Ovary (tissue), 9 donors: ENCODE measurements around the gene PRDM1. TPM values are rescaled to one million over a fixed set of nuclear protein-coding genes. Genes with fewer than 3 reads are reported as not detected.
A peak's percentile ranks its signal among the peaks of the same experiment; 100 is the strongest.

Source experiments
- DNase-seq, 5 donors: peaks; one replicate each; pipeline ENCODE4 v3.0.0-alpha.2; 2019 to 2020
- H3K27ac ChIP-seq, 2 donors: fragments of 200-600 bp; one replicate each; pipeline versions ENCODE4 v1.5.1 to v1.8.0; 2019 to 2022
- H3K27me3 ChIP-seq: fragments of 200-600 bp; one replicate; pipeline ENCODE4 v1.8.0; 2022
- H3K36me3 ChIP-seq: fragments of 200-600 bp; sonication (generic); one replicate; pipeline ENCODE4 v1.5.1; 2019
- H3K4me1 ChIP-seq: one replicate; pipeline ENCODE4 v1.8.1; 2013; ENCODE audit warnings: mild to moderate bottlenecking, moderate library complexity; ENCODE audit not compliant: insufficient read depth
- H3K4me3 ChIP-seq: fragments of 200-600 bp; sonication (generic); one replicate; pipeline ENCODE4 v1.5.1; 2017
- H3K9me3 ChIP-seq, 2 donors: fragments of 200-600 bp in 1 of 2; sonication (generic) in 1 of 2; one replicate each; pipeline versions ENCODE4 v1.5.1 to v1.8.1; 2013 to 2019; ENCODE audit warnings: mild to moderate bottlenecking in 1 of 2, moderate library complexity in 1 of 2
- EP300 ChIP-seq: sonication (generic); formaldehyde crosslinking; IDR thresholded peaks from one replicate; pipeline ENCODE4 v1.6.1; 2017; ENCODE audit warnings: antibody characterized with exemption
- POLR2A ChIP-seq: fragments of 450-650 bp; IDR thresholded peaks from one replicate; pipeline ENCODE4 v1.6.1; 2017; ENCODE audit warnings: antibody characterized with exemption, mild to moderate bottlenecking, moderate library complexity
- WGBS, 3 donors: extraction: QIAGEN DNeasy Blood & Tissue Kit in 1 of 3; methylation state at CpG; one replicate each; pipeline versions ENCODE4 v1.1.5 to v1.1.7; 2013 to 2017; 5-methylcytosine and 5-hydroxymethylcytosine counted together
- intact Hi-C, 4 donors: fragments of 100-400 bp; cut with DNase I; formaldehyde crosslinking; loops; one replicate each; pipeline versions ENCODE4 v1.11.0 to v1.15.1; 2022 to 2023
- polyA plus RNA-seq, 2 donors: library from polyadenylated mRNA; stranded (reverse); fragments of 200-250 nt in 1 of 2; fragments of 350-450 nt in 1 of 2; fragmentation: Illumina TruSeq in 1 of 2; extraction: RNeasy Lipid Tissue Mini Kit (QIAGEN cat#74804) in 1 of 2; gene quantifications; one replicate each; pipeline ENCODE4 v1.2.3, GENCODE V29; 2013 to 2014
- total RNA-seq, 7 donors: library from RNA; depleted of rRNA in 2 of 7; stranded (reverse); fragments of >200 nt in 2 of 7; fragmentation: NEBNext Ultra II Directional in 3 of 7; extraction: Animal tissue kit (Norgen Biotek cat#: 25700) in 3 of 7; gene quantifications; one replicate each; pipeline versions ENCODE4 v1.1.0 to v1.2.4, GENCODE V29; 2016 to 2023
- TF ChIP-seq, protein P1 (sequence below), 3 donors: fragments of 450-650 bp in 2 of 3; fragments of 200-600 bp in 1 of 3; IDR thresholded peaks; one replicate each; pipeline versions ENCODE4 v1.5.1 to v1.8.0; 2016 to 2022; ENCODE audit warnings: antibody characterized with exemption in 3 of 3, mild to moderate bottlenecking in 1 of 3
- donor health status: DM: no; HTN: no; CAD: no; lungs with moderate emphysema.
- donor health status: DM: no; HTN: no; CAD: no.
- donor health status: Bipolar disorder and iron deficiency.
- donor health status: DM: yes; HTN: yes; CAD: no.
- donor health status: DM: no; HTN: no; CAD: no.
- donor health status: DM: yes; HTN: yes; CAD: no.

Gene PRDM1
- total and polyA plus RNA-seq, 9 donors = 2.7 to 10.6 (median 4.4) TPM

DNA sequence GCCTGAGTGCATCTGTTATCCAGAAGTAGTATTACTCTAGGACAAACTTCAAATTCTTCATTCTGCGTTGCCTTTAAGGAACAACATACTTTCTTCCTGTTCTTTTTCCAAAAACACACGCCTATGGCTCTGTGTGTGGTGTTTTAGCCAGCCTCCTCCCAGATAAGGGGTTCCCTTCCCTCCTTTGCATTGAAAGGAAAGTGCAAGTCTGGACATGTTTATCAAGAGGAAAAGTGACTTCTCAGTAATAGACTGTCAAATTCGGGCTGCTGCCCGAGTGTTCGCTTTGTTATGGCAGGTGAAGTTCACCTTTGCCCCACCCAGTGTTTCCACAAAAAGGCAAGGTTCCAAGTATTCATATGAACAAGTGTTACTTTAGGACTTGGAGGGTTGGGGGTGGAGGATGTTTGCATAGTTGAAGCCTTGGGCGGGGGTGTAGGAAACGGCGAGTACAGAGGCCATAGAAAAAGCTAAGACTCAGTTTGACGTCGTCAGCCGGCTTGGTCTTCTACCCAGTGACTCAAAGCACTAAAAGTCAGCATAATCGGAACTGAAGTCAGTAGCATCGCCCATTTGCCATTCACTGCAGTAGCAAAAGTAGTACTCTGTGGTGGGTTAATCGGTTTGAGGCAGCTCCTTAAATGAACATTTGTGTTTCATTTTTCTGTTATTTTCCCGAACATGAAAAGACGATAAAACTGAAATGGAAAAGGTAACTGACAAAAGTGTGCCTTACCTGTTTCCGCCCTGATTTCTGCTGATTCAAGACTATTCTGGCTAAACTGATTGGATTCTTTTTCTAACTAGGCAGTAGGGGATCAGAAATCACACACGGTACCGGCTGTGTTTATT lies 12.5 kb downstream of the PRDM1 start:
- peak overlapping the region in 1 of 2 donors; percentile 56 for H3K27ac ChIP-seq
- DNase-seq = peak in 2 of 5 donors; percentile 29 to 33
- 17 to 50% (median 26%) methylated on average over 19 of the region's 19 CpGs for WGBS, 3 donors
- H3K36me3 ChIP-seq = no peaks in the 10 kb centered on the region
- intact Hi-C loops = no loop called here
- H3K27me3 ChIP-seq = no peaks in the 10 kb centered on the region
- no peaks in the 10 kb centered on the region for H3K9me3 ChIP-seq
- H3K4me3 ChIP-seq = peak overlapping the region; percentile 19
- H3K4me1 ChIP-seq = peaks cover 4% of the 10 kb centered on the region
- TF ChIP-seq POLR2A = no peak

- no peaks in the 10 kb centered on the region for H3K36me3 ChIP-seq
- 47 to 71% (median 63%) methylated on average over 7 of the region's 7 CpGs for whole genome bisulfite sequencing, 3 donors
- peak in 1 of 5 donors; percentile 50 for DNase-seq
- H3K9me3 ChIP-seq = no peaks in the 10 kb centered on the region
- H3K27me3 ChIP-seq = no peaks in the 10 kb centered on the region
- TF ChIP-seq POLR2A (no peak), EP300 (no peak)
- TF ChIP-seq, protein P1, sequence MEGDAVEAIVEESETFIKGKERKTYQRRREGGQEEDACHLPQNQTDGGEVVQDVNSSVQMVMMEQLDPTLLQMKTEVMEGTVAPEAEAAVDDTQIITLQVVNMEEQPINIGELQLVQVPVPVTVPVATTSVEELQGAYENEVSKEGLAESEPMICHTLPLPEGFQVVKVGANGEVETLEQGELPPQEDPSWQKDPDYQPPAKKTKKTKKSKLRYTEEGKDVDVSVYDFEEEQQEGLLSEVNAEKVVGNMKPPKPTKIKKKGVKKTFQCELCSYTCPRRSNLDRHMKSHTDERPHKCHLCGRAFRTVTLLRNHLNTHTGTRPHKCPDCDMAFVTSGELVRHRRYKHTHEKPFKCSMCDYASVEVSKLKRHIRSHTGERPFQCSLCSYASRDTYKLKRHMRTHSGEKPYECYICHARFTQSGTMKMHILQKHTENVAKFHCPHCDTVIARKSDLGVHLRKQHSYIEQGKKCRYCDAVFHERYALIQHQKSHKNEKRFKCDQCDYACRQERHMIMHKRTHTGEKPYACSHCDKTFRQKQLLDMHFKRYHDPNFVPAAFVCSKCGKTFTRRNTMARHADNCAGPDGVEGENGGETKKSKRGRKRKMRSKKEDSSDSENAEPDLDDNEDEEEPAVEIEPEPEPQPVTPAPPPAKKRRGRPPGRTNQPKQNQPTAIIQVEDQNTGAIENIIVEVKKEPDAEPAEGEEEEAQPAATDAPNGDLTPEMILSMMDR (IDR thresholded peaks at IDR 0.05) = no peak
- intact Hi-C loops = no loop called here
- peak overlapping the region in 1 of 2 donors; percentile 56 for H3K27ac ChIP-seq
- peaks cover 4% of the 10 kb centered on the region for H3K4me1 ChIP-seq
- H3K4me3 ChIP-seq = no peak overlapping the region
These were observed 13.1 kb downstream of the PRDM1 start for GRCh38 chr6:106099235-106099537.

- DNase-seq = no peak
- H3K36me3 ChIP-seq = no peaks in the 10 kb centered on the region
- no peak overlapping the region for H3K27ac ChIP-seq
- peaks cover 4% of the 10 kb centered on the region for H3K4me1 ChIP-seq
- no peaks in the 10 kb centered on the region for H3K9me3 ChIP-seq
- WGBS, 3 donors = 93 to 96% (median 94%) methylated on average over 9 of the region's 9 CpGs
- TF ChIP-seq EP300 = no peak
- H3K4me3 ChIP-seq = no peak overlapping the region
- H3K27me3 ChIP-seq = no peaks in the 10 kb centered on the region
- intact Hi-C loops = no loop called here
These were observed 14.6 kb downstream of the PRDM1 start for GRCh38 chr6:106100755-106101154.

GRCh38 chr6:106101466-106101865 lies 15.3 kb downstream of the PRDM1 start:
- WGBS, 3 donors = 92 to 96% (median 94%) methylated on average over 3 of the region's 3 CpGs
- no peak for TF ChIP-seq EP300
- no peak for TF ChIP-seq POLR2A
- TF ChIP-seq, protein P1 (IDR thresholded peaks at IDR 0.05) = no peak
- H3K9me3 ChIP-seq = no peaks in the 10 kb centered on the region
- intact Hi-C loops = no loop called here
- no peak for DNase-seq
- no peaks in the 10 kb centered on the region for H3K36me3 ChIP-seq
- no peak overlapping the region for H3K4me3 ChIP-seq
- no peaks in the 10 kb centered on the region for H3K27me3 ChIP-seq
- H3K27ac ChIP-seq = no peak overlapping the region
- peaks cover 4% of the 10 kb centered on the region for H3K4me1 ChIP-seq

GRCh38 chr6:106102034-106102433 lies 15.9 kb downstream of the PRDM1 start:
- Histone ChIP-seq H3K9me3 (no peaks in the 10 kb centered on the region), H3K4me3 (no peak overlapping the region), H3K27me3 (no peaks in the 10 kb centered on the region), H3K4me1 (peaks cover 4% of the 10 kb centered on the region), H3K36me3 (no peaks in the 10 kb centered on the region), H3K27ac (no peak overlapping the region)
- intact Hi-C loops = no loop called here
- DNase-seq = no peak
- TF ChIP-seq POLR2A (no peak), EP300 (no peak)
- TF ChIP-seq, protein P1 (IDR thresholded peaks at IDR 0.05) = no peak
- 86 to 90% (median 88%) methylated on average over 5 of the region's 5 CpGs for WGBS, 3 donors
